A549 (cell line): ENCODE results near the gene REC114. TPM values are rescaled to one million over a fixed set of nuclear protein-coding genes. Genes with fewer than 3 reads are reported as not detected.
A peak's percentile ranks its signal among the peaks of the same experiment; 100 is the strongest.

Source experiments
- ATAC-seq, 2 experiments: fragments of 200-7000 bp in 1 of 2; fragments of >200 bp in 1 of 2; cut with Nextera tagmentation in 1 of 2; cut with Tn5 transposase in 1 of 2; 3 replicates each; pipeline versions ENCODE4 v1.8.0 to v1.9.1; 2018 to 2020; ENCODE audit warnings: mild to moderate bottlenecking in 1 of 2, moderate library complexity in 1 of 2
- CTCF ChIA-PET: fragments of 300-600 bp; sonication (Branson Sonifier 250); formaldehyde crosslinking; extraction: SDS; loops from one replicate; lab custom pipeline; 2021; ENCODE audit warnings: antibody characterized with exemption, inconsistent platforms; lab: Yijun Ruan, JAX
- POLR2A ChIA-PET: fragments of 350-600 bp; formaldehyde crosslinking; extraction: SDS; loops from one replicate; lab custom pipeline; 2021; ENCODE audit warnings: antibody characterized with exemption, inconsistent platforms; lab: Yijun Ruan, JAX
- DNase-seq, 2 experiments: peaks; one replicate each; pipeline versions ENCODE4 v3.0.0 to v3.0.0-alpha.2; 2011 to 2016; ENCODE audit warnings: low read depth in 1 of 2, low spot score in 1 of 2
- FAIRE-seq: peaks from 2 replicates; lab custom pipeline; 2011; peaks lifted over from hg19 to GRCh38; lab: Jason Lieb, UNC
- H3K27ac ChIP-seq, 2 experiments: fragments of >200 bp; sonication (Bioruptor Twin); formaldehyde crosslinking; 3 replicates each; pipeline ENCODE4 v1.5.1; 2016 to 2017
- H3K4me1 ChIP-seq: fragments of >200 bp; sonication (Bioruptor Twin); formaldehyde crosslinking; 3 replicates; pipeline ENCODE4 v1.6.1; 2016
- H3K4me2 ChIP-seq: fragments of >200 bp; sonication (Bioruptor Twin); formaldehyde crosslinking; 3 replicates; pipeline ENCODE4 v1.6.1; 2016
- H3K4me3 ChIP-seq: fragments of >200 bp; sonication (Bioruptor Twin); formaldehyde crosslinking; 3 replicates; pipeline ENCODE4 v1.5.1; 2016
- H3K9me3 ChIP-seq: fragments of >200 bp; sonication (Bioruptor Twin); formaldehyde crosslinking; 3 replicates; pipeline ENCODE4 v1.6.1; 2016
- BHLHE40 ChIP-seq: IDR thresholded peaks from 2 replicates; pipeline ENCODE4 v1.6.1; 2012; ENCODE audit warnings: low read depth, low read length, inconsistent platforms
- CBX8 ChIP-seq: fragments of 200-600 bp; sonication (generic); IDR thresholded peaks from 2 replicates; pipeline ENCODE4 v1.6.1; 2016
- CEBPB ChIP-seq, 2 experiments: fragments of >200 bp in 1 of 2; sonication (Bioruptor Twin) in 1 of 2; formaldehyde crosslinking in 1 of 2; IDR thresholded peaks; 2 replicates each; pipeline ENCODE4 v1.6.1; 2012 to 2016
- CHD2 ChIP-seq: fragments of 150-350 bp; IDR thresholded peaks from 2 replicates; pipeline ENCODE4 v1.6.1; 2014; ENCODE audit warnings: low read length; ENCODE audit not compliant: partially characterized antibody
- CHD4 ChIP-seq: fragments of 200-600 bp; sonication (generic); IDR thresholded peaks from 2 replicates; pipeline ENCODE4 v1.6.1; 2016; ENCODE audit warnings: antibody characterized with exemption, mild to moderate bottlenecking, borderline replicate concordance
- EHMT2 ChIP-seq: fragments of 200-600 bp; sonication (generic); IDR thresholded peaks from 2 replicates; pipeline ENCODE4 v1.6.1; 2016; ENCODE audit warnings: antibody characterized with exemption, low read depth, mild to moderate bottlenecking, moderate library complexity
- EP300 ChIP-seq, 2 experiments: fragments of >200 bp; sonication (Bioruptor Twin); formaldehyde crosslinking; IDR thresholded peaks; 2 replicates in 1 of 2; 3 replicates in 1 of 2; pipeline ENCODE4 v1.6.1; 2016 to 2017
- FOSL2 ChIP-seq, 2 experiments: fragments of 450-650 bp in 1 of 2; fragments of >200 bp in 1 of 2; sonication (Bioruptor Twin) in 1 of 2; formaldehyde crosslinking; IDR thresholded peaks; 2 replicates each; pipeline versions ENCODE4 v1.5.0 to v1.6.1; 2016 to 2020; ENCODE audit warnings: mild to moderate bottlenecking in 1 of 2, moderate library complexity in 1 of 2
- HOXA7 ChIP-seq: fragments of 250-450 bp; sonication (Bioruptor Pico); IDR thresholded peaks from 2 replicates; pipeline ENCODE4 v1.5.0; 2020; ENCODE audit warnings: mild to moderate bottlenecking, moderate library complexity
- HOXB5 ChIP-seq: fragments of 250-450 bp; sonication (Bioruptor Pico); IDR thresholded peaks from 2 replicates; pipeline ENCODE4 v1.5.0; 2020; ENCODE audit warnings: mild to moderate bottlenecking, moderate library complexity
- JUNB ChIP-seq: fragments of >200 bp; sonication (Bioruptor Twin); formaldehyde crosslinking; IDR thresholded peaks from 2 replicates; pipeline ENCODE4 v1.6.1; 2016
- KDM1A ChIP-seq: fragments of 200-600 bp; sonication (generic); IDR thresholded peaks from 2 replicates; pipeline ENCODE4 v1.6.1; 2016; ENCODE audit warnings: low read depth, mild to moderate bottlenecking
- MAFK ChIP-seq: fragments of 450-650 bp; IDR thresholded peaks from 2 replicates; pipeline ENCODE4 v1.6.1; 2014; ENCODE audit not compliant: partially characterized antibody
- NFE2L2 ChIP-seq: fragments of 150-350 bp; conservative IDR thresholded peaks from 2 replicates; pipeline ENCODE4 v1.6.1; 2014; ENCODE audit warnings: low read length
- PHF8 ChIP-seq: fragments of 200-600 bp; sonication (generic); IDR thresholded peaks from 2 replicates; pipeline ENCODE4 v1.6.1; 2016; ENCODE audit warnings: low read depth, mild to moderate bottlenecking, antibody characterized with exemption, moderate library complexity, borderline replicate concordance
- POLR2AphosphoS2 ChIP-seq: conservative IDR thresholded peaks from 2 replicates; pipeline ENCODE4 v1.6.1; 2012; ENCODE audit warnings: low read length, improper control_type of control experiment, inconsistent platforms
- RAD21 ChIP-seq, 2 experiments: fragments of >200 bp in 1 of 2; sonication (Bioruptor Twin) in 1 of 2; formaldehyde crosslinking in 1 of 2; IDR thresholded peaks in 1 of 2; conservative IDR thresholded peaks in 1 of 2; 2 replicates in 1 of 2; 3 replicates in 1 of 2; pipeline ENCODE4 v1.6.1; 2012 to 2018; ENCODE audit warnings: inconsistent platforms in 1 of 2
- RARB ChIP-seq: fragments of 250-450 bp; sonication (Bioruptor Pico); IDR thresholded peaks from 2 replicates; pipeline ENCODE4 v1.8.0; 2021; ENCODE audit warnings: mild to moderate bottlenecking, moderate library complexity
- RCOR1 ChIP-seq: fragments of 150-350 bp; IDR thresholded peaks from 2 replicates; pipeline ENCODE4 v1.6.1; 2014; ENCODE audit warnings: antibody characterized with exemption, low read length, low read depth
- RNF2 ChIP-seq: fragments of 200-600 bp; sonication (generic); IDR thresholded peaks from 2 replicates; pipeline ENCODE4 v1.6.1; 2016; ENCODE audit warnings: low read depth, mild to moderate bottlenecking, antibody characterized with exemption, moderate library complexity, borderline replicate concordance
- TFCP2L1 ChIP-seq: fragments of 250-450 bp; sonication (Bioruptor Pico); IDR thresholded peaks from 2 replicates; pipeline ENCODE4 v1.5.0; 2021; ENCODE audit warnings: mild to moderate bottlenecking
- TP53 ChIP-seq: fragments of 250-450 bp; sonication (Bioruptor Pico); IDR thresholded peaks from 2 replicates; pipeline ENCODE4 v1.5.0; 2021; ENCODE audit warnings: mild to moderate bottlenecking, moderate library complexity
- ZFP36 ChIP-seq: fragments of 450-650 bp; IDR thresholded peaks from 2 replicates; pipeline ENCODE4 v1.6.1; 2014; ENCODE audit warnings: borderline replicate concordance; ENCODE audit not compliant: partially characterized antibody
- ZSCAN20 ChIP-seq: fragments of 250-450 bp; sonication (Bioruptor Pico); IDR thresholded peaks from 2 replicates; pipeline ENCODE4 v1.8.0; 2022; ENCODE audit warnings: mild to moderate bottlenecking, moderate library complexity
- WGBS: methylation state at CpG from one replicate; pipeline ENCODE4 v1.1.6; 2017; ENCODE audit errors: missing lambda C conversion rate; 5-methylcytosine and 5-hydroxymethylcytosine counted together
- polyA plus RNA-seq, 4 experiments: library from polyadenylated mRNA; depleted of rRNA in 3 of 4; stranded (reverse); fragments of >200 nt; fragmentation: RNase III in 1 of 4; extraction: RNeasy Plus Mini Kit Qiagen cat#74134 plus additional on column Dnase treatment in 1 of 4; gene quantifications; 2 replicates in 3 of 4; 3 replicates in 1 of 4; pipeline ENCODE4 v1.2.3, GENCODE V29; 2011 to 2017
- TF ChIP-seq, protein P1 (sequence below): fragments of >200 bp; sonication (Bioruptor Twin); formaldehyde crosslinking; IDR thresholded peaks from 3 replicates; pipeline ENCODE4 v1.5.1; 2016
- TF ChIP-seq, protein P2 (sequence below): fragments of >200 bp; sonication (Bioruptor Twin); formaldehyde crosslinking; IDR thresholded peaks from 2 replicates; pipeline ENCODE4 v1.6.1; 2016

REC114 gene
- polyA plus RNA-seq, 2 of the 4 experiments (the other 2 are of a cell fraction): not detected

DNA sequence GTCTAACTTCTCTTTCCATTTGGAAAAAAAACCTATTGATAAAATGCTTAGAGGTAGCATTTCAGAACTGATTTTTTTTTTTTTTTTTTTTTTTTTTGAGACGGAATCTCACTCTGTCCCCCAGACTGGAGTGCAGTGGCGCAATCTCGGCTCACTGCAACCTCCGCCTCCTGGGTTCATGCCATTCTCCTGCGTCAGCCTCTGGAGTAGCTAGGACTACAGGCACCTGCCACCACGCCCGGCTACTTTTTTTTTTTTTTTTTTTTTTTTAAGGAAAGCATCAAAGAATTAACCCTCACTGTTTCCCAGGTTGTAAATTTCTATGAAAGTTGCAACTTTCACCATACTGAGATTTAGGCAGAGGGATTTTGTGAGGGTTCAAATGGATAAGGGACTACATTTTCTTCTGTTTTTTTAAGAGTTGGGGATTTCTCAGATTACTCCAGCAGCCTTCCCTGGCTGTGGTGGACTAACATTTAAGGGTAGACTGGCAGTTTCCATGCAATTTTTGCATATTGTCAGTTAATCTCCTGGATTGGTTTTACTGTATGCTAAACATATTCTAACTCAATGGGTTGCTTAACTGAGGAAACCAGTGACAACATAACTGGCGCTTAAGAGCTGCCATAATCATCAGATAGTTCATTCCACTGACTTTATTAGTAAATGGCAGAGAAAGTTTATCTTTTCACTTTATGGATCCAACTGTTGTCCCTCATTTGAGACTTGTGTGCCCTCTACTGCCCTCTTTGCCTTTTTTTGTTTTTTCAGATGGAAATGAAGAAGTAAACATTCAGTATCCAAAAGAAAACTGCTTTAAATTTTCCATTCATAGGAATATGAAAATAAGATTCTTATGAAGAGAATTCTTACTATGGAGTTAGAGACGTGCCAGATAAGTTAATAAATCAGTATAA lies 96.5 kb downstream of the REC114 start (continued):
- TF ChIP-seq, protein P1, sequence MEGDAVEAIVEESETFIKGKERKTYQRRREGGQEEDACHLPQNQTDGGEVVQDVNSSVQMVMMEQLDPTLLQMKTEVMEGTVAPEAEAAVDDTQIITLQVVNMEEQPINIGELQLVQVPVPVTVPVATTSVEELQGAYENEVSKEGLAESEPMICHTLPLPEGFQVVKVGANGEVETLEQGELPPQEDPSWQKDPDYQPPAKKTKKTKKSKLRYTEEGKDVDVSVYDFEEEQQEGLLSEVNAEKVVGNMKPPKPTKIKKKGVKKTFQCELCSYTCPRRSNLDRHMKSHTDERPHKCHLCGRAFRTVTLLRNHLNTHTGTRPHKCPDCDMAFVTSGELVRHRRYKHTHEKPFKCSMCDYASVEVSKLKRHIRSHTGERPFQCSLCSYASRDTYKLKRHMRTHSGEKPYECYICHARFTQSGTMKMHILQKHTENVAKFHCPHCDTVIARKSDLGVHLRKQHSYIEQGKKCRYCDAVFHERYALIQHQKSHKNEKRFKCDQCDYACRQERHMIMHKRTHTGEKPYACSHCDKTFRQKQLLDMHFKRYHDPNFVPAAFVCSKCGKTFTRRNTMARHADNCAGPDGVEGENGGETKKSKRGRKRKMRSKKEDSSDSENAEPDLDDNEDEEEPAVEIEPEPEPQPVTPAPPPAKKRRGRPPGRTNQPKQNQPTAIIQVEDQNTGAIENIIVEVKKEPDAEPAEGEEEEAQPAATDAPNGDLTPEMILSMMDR: peak; percentile 36; the same call in 2 of the 3 replicates
- TF ChIP-seq POLR2AphosphoS2 (no peak), PHF8 (no peak), HOXB5 (no peak), MAFK (no peak), CEBPB (IDR thresholded peaks at IDR 0.05) (peak; percentile 74), RCOR1 (no peak), RNF2 (no peak), NFE2L2 (no peak), TFCP2L1 (CRISPR knock-in tag) (no peak), EHMT2 (no peak), KDM1A (no peak), RAD21 (conservative IDR thresholded peaks at IDR 0.05 in 1 of 2, IDR thresholded peaks at IDR 0.05 in 1 of 2) (peak; percentile 23 to 50; a peak in 2 of 5 replicates), TP53 (CRISPR knock-in tag) (no peak), CHD4 (no peak), CBX8 (no peak), BHLHE40 (no peak)
- TF ChIP-seq, protein P2, sequence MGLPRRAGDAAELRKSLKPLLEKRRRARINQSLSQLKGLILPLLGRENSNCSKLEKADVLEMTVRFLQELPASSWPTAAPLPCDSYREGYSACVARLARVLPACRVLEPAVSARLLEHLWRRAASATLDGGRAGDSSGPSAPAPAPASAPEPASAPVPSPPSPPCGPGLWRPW: no peak

DNA sequence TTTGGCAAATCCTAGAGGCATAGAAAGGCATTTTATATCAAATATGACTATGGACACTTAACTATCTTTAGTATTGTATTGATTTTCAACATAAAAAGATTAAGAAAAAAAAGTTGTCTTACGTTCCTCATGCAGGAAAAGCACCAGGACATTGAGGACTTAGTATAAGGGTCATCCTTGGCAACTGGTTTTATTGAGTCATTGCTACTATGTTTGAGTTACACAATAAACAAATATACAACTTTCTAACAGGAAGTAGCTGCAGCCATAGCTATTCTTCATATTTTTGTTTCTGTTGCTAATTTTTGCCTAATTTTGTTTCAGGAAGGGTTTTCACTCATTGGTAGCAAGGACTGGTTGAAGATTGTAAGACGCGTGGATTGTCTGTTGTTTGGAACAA lies 97.2 kb downstream of the REC114 start:
- ChIA-PET CTCF (interaction anchor here (1.1 to 1.5 kb wide), 4 partner anchors 9 to 29 kb away, joined by 3 to 7 read pairs (median 4); no protein-coding TSS in a partner anchor), POLR2A (no interaction called here)
- Histone ChIP-seq H3K27ac (peak overlapping the region; percentile 10 to 56; a peak in 3 of 6 replicates), H3K4me2 (peak overlapping the region; percentile 69), H3K4me1 (peaks cover 26% of the 10 kb centered on the region), H3K4me3 (no peak overlapping the region), H3K9me3 (no peaks in the 10 kb centered on the region)
- no peak for TF ChIP-seq EP300 (IDR thresholded peaks at IDR 0.05)
- no peak for TF ChIP-seq CHD2
- TF ChIP-seq CBX8: no peak
- no peak for TF ChIP-seq FOSL2 (IDR thresholded peaks at IDR 0.05)
- peak; percentile 70 for TF ChIP-seq FOSL2 (CRISPR knock-in tag; IDR thresholded peaks at IDR 0.05)
- TF ChIP-seq RARB: no peak
- TF ChIP-seq CEBPB (IDR thresholded peaks at IDR 0.05): peak; percentile 62 to 70; a peak in 3 of 4 replicates
- TF ChIP-seq JUNB: no peak
- TF ChIP-seq ZSCAN20 (CRISPR knock-in tag): no peak
- no peak for TF ChIP-seq HOXA7
- TF ChIP-seq ZFP36: no peak
- WGBS: 57% methylated on average over 3 of the region's 3 CpGs
- DNase-seq: peak; percentile 25 to 31
- FAIRE-seq: peak; percentile 78
- peak; percentile 75 to 78; a peak in 4 of 6 replicates for ATAC-seq
